Hematopoietic multipotent progenitor cell treated with erythropoietin and hydrocortisone succinate and interleukin-3 and kit ligand, for 6 days (in vitro differentiated cells): ENCODE measurements around the gene HTATSF1.

Experiments used
- DNase-seq: peaks from one replicate; pipeline ENCODE4 v3.0.0-alpha.2; 2015

Gene HTATSF1, protein sequence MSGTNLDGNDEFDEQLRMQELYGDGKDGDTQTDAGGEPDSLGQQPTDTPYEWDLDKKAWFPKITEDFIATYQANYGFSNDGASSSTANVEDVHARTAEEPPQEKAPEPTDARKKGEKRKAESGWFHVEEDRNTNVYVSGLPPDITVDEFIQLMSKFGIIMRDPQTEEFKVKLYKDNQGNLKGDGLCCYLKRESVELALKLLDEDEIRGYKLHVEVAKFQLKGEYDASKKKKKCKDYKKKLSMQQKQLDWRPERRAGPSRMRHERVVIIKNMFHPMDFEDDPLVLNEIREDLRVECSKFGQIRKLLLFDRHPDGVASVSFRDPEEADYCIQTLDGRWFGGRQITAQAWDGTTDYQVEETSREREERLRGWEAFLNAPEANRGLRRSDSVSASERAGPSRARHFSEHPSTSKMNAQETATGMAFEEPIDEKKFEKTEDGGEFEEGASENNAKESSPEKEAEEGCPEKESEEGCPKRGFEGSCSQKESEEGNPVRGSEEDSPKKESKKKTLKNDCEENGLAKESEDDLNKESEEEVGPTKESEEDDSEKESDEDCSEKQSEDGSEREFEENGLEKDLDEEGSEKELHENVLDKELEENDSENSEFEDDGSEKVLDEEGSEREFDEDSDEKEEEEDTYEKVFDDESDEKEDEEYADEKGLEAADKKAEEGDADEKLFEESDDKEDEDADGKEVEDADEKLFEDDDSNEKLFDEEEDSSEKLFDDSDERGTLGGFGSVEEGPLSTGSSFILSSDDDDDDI

GRCh38 chrX:136497556-136498052, at the start of gene HTATSF1:
HTATSF1 (plus strand) TSS chrX:136497592; CDS start chrX:136497685, 93 bp downstream.
- DNase-seq = no peak

- no peak for DNase-seq
These were observed 49.4 kb upstream of the HTATSF1 start for GRCh38 chrX:136447968-136448367.

GRCh38 chrX:136450050-136450830, 47.2 kb upstream of the HTATSF1 start:
- no peak for DNase-seq

GRCh38 chrX:136452614-136453013, 44.8 kb upstream of the HTATSF1 start:
- DNase-seq = no peak

GRCh38 chrX:136453114-136453513, 44.3 kb upstream of the HTATSF1 start:
- no peak for DNase-seq

- DNase-seq = no peak
These were observed 43.6 kb upstream of the HTATSF1 start for GRCh38 chrX:136453771-136454170.

DNA sequence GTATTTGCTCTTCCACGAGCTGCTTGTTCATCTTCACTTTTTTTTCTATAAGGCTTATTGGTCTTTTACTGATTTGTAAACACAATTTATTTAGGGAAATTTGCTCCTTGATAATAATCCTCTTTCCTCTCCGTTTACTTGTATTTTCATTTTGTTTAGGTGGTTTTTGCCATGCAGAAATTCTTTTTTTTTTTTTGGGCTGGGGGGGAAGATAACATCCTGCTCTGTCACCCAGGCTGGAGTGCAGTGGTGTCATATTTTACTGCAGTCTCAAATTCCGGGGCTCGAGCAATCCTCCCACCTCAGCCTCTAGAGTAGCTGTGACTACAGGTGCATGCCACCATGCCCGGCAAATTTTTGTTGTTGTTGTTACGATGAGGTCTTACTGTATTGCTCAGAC, 41.3 kb upstream of the HTATSF1 start:
- no peak for DNase-seq

- no peak for DNase-seq
These were observed 40.0 kb upstream of the HTATSF1 start for GRCh38 chrX:136457303-136457917.

- DNase-seq = no peak
These were observed 32.8 kb upstream of the HTATSF1 start for GRCh38 chrX:136464589-136464988.

DNA sequence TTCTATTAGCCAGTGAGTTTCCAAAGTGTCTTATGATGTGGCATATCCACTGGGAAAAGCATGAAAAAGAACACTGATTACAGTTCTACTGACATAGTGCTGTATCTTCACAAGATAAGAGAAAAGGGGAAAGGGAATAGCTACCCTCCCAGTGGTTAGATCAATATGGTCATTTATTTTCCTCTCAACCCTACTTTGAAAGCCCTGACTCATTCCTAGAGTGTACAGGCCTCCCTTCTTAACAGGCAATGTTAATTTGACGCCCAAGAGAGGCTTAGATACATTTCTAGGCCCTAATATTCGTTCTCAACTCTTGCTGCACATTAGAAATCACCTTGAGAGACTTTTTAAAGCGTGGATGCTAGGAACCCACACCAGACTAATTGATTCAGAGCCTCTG, 30.1 kb upstream of the HTATSF1 start:
- no peak for DNase-seq

GRCh38 chrX:136468391-136469103, 28.8 kb upstream of the HTATSF1 start:
- DNase-seq = no peak

GRCh38 chrX:136473663-136474062, 23.7 kb upstream of the HTATSF1 start:
- DNase-seq = no peak

DNA sequence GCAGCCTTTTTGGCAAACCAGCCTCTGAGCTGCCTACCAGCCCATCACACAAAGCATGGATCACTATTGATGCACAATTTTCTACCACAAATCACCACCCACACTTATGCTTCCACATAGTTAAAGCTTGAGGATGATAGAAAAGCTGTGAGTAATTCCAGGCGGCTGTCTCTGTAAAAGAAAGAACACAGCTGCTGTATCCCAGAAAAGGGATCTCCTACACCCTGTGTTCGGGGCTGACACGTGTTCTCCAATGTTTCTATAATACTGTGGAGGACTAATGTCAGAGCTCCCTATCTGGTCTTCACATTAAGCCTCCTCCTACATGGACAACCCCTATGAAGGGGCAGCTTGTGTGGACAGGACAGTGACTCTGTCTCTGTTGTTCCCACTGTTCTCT, 22.2 kb upstream of the HTATSF1 start:
- DNase-seq = no peak

GRCh38 chrX:136476501-136476900, 20.9 kb upstream of the HTATSF1 start:
- DNase-seq = no peak

DNA sequence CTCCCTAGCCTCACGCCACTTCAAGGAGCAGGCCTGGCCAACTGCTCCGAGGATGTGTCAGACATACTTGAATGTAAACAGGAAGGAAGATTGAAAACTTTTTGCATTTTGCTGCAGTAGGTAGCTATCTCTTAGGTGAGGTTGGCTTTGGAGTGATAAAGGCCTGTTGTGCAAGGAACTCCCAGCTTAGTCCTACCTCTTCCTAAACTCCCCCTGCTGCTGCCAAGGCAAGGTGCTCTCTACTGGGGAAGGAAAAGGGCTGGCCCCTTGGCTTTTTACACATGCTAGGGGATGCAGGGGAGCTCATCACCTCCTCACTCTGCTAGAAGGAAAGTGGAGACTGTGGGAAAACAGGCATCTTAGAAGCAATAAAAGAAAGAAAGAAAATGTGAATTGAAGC, 20.4 kb upstream of the HTATSF1 start:
- DNase-seq = no peak

- DNase-seq = no peak
These were observed 17.0 kb upstream of the HTATSF1 start for GRCh38 chrX:136480383-136480782.

GRCh38 chrX:136487647-136488046, 9.7 kb upstream of the HTATSF1 start, which contains the start of gene BRS3:
BRS3 (plus strand) TSS chrX:136487947; CDS start chrX:136488115, 168 bp downstream.
- no peak for DNase-seq

DNA sequence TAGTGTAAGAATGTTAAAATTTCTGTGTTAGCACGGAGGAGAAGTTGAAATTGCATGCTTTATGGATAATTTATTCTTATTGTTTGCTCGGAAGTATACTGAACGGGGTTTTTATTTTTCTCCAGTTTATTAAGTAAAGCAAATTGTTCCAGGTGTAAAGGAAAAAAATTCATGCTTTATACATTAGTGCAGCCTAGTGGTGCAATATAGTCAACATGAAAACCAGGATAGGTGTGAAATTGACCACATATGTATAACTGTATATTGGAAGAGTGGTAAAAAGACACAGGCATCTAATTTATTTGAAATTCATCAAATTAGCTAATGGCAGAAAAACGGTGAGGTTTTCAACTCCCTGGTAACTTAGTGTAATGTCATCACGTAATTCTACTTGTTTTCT, 8.7 kb upstream of the HTATSF1 start:
- no peak for DNase-seq

DNA sequence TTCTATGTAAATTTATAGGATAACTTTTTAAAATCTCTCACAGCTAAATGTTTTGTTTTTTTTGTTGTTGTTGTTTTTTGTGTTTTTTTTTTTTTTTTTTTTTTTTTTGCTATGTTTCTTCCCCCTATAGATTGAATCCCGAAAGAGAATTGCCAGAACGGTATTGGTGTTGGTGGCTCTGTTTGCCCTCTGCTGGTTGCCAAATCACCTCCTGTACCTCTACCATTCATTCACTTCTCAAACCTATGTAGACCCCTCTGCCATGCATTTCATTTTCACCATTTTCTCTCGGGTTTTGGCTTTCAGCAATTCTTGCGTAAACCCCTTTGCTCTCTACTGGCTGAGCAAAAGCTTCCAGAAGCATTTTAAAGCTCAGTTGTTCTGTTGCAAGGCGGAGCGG, 5.6 kb upstream of the HTATSF1 start:
- DNase-seq = no peak

- DNase-seq = no peak
These were observed 4.4 kb upstream of the HTATSF1 start for GRCh38 chrX:136493011-136493410.

DNA sequence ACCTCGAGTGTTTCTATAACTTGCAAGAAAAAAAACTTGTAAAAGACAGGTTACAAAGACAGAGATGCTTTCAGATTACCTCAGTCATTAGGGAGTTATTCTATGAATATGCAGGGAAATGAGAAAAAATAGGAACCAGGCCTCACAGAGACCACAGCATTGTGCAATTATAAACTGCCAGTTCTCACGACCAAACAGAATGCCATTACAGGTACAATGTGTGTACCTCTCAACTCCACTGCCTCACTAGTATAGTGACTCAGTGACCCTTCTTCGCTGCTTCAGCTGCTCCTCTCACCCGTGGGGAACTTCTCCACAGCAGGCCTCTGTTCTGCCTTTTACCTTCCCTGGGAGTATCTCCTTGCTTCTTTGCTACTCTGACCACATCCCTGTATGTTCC, 2.3 kb upstream of the HTATSF1 start:
- peak; percentile 35 for DNase-seq

GRCh38 chrX:136496186-136496763, 1.1 kb upstream of the HTATSF1 start:
- peak; percentile 20 for DNase-seq
